HEK293 (cell line): ENCODE measurements around the gene NTF4.
A peak's percentile ranks its signal among the peaks of the same experiment; 100 is the strongest.

ENCODE experiments used
- BCL11B ChIP-seq: fragments of 450-650 bp; formaldehyde crosslinking; IDR thresholded peaks from 2 replicates; pipeline ENCODE4 v1.5.1; 2016; ENCODE audit warnings: low read depth, missing biosample characterization, missing genetic modification characterization
- GLI4 ChIP-seq: fragments of 450-650 bp; formaldehyde crosslinking; IDR thresholded peaks from 2 replicates; pipeline ENCODE4 v1.5.1; 2016; ENCODE audit warnings: missing biosample characterization, missing genetic modification characterization
- KLF1 ChIP-seq: fragments of 450-650 bp; formaldehyde crosslinking; IDR thresholded peaks from 2 replicates; pipeline ENCODE4 v1.5.1; 2016; ENCODE audit warnings: missing biosample characterization, missing genetic modification characterization
- YY2 ChIP-seq: fragments of 450-650 bp; formaldehyde crosslinking; IDR thresholded peaks from 2 replicates; pipeline ENCODE4 v1.5.1; 2016; ENCODE audit warnings: missing biosample characterization, missing genetic modification characterization
- ZBTB7A ChIP-seq: fragments of 450-650 bp; formaldehyde crosslinking; IDR thresholded peaks from 2 replicates; pipeline ENCODE4 v1.5.1; 2016; ENCODE audit warnings: low read depth, missing biosample characterization, missing genetic modification characterization
- ZNF121 ChIP-seq: fragments of 450-650 bp; formaldehyde crosslinking; IDR thresholded peaks from 2 replicates; pipeline ENCODE4 v1.5.1; 2016; ENCODE audit warnings: missing biosample characterization, missing genetic modification characterization
- ZNF394 ChIP-seq: fragments of 450-650 bp; formaldehyde crosslinking; IDR thresholded peaks from 2 replicates; pipeline ENCODE4 v1.5.1; 2016; ENCODE audit warnings: missing biosample characterization, missing genetic modification characterization, mild to moderate bottlenecking, moderate library complexity, borderline replicate concordance
- TF ChIP-seq, protein P1 (sequence below): fragments of 450-650 bp; formaldehyde crosslinking; IDR thresholded peaks from 2 replicates; pipeline ENCODE4 v1.5.1; 2016; ENCODE audit warnings: missing biosample characterization, missing genetic modification characterization
- TF ChIP-seq, protein P2 (sequence below): fragments of 450-650 bp; formaldehyde crosslinking; IDR thresholded peaks from 2 replicates; pipeline ENCODE4 v1.5.1; 2017; ENCODE audit warnings: missing biosample characterization, missing genetic modification characterization
- TF ChIP-seq, protein P3 (sequence below): fragments of 450-650 bp; formaldehyde crosslinking; IDR thresholded peaks from 2 replicates; pipeline ENCODE4 v1.5.1; 2016; ENCODE audit warnings: missing biosample characterization, missing genetic modification characterization

DNA sequence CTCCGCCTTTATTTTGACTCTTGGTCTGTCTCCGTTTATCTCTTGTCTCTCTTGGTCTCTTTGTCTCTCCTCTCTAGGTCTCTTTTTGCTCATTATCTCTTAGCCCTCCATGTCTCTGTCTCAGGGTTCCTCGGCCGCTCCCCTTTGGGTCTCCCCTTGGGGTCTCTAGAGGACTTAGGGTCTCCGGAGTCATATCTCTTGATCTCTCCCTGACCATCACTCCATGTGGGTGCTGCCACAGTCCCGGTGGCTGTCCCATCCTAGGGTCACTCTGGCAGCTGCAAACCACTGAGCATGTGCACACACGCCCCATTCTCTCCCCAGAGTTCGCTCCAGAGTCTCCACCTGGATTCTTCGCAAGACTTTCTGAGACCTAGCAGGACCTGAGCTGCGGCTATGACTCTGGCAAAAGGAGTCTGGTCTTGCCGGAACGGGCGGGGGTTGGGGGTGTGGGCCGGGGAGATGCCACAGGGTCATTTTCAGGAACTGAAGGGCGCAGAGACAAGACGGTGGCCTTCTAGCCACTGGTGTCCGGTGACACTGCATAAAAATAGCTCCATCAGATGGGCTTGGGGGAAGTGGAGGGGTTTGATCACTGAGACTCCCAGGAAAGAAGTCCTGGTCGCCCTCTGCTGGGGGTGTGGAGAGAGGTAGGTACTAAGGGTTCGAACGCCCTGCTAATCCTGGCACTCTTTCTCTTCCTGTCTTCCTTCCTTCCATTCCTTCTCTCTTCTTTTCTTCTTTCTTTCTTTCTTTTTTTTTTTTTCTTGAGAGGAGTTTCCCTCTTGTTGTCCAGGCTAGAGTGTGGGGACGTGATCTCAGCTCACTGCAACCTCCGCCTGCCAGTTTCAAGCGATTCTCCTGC lies 9.1 kb upstream of the NTF4 start:
- TF ChIP-seq, protein P1, sequence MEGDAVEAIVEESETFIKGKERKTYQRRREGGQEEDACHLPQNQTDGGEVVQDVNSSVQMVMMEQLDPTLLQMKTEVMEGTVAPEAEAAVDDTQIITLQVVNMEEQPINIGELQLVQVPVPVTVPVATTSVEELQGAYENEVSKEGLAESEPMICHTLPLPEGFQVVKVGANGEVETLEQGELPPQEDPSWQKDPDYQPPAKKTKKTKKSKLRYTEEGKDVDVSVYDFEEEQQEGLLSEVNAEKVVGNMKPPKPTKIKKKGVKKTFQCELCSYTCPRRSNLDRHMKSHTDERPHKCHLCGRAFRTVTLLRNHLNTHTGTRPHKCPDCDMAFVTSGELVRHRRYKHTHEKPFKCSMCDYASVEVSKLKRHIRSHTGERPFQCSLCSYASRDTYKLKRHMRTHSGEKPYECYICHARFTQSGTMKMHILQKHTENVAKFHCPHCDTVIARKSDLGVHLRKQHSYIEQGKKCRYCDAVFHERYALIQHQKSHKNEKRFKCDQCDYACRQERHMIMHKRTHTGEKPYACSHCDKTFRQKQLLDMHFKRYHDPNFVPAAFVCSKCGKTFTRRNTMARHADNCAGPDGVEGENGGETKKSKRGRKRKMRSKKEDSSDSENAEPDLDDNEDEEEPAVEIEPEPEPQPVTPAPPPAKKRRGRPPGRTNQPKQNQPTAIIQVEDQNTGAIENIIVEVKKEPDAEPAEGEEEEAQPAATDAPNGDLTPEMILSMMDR (tag by site-specific recombination) = peak; percentile 66
- TF ChIP-seq GLI4 (tag by site-specific recombination) (no peak), YY2 (tag by site-specific recombination) (no peak), BCL11B (tag by site-specific recombination) (no peak), ZBTB7A (tag by site-specific recombination) (no peak), ZNF121 (tag by site-specific recombination) (no peak), KLF1 (no peak; the same call in 1 of the 2 replicates), ZNF394 (tag by site-specific recombination) (no peak)
- TF ChIP-seq, protein P2, sequence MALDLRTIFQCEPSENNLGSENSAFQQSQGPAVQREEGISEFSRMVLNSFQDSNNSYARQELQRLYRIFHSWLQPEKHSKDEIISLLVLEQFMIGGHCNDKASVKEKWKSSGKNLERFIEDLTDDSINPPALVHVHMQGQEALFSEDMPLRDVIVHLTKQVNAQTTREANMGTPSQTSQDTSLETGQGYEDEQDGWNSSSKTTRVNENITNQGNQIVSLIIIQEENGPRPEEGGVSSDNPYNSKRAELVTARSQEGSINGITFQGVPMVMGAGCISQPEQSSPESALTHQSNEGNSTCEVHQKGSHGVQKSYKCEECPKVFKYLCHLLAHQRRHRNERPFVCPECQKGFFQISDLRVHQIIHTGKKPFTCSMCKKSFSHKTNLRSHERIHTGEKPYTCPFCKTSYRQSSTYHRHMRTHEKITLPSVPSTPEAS (tag by site-specific recombination) = no peak
- TF ChIP-seq, protein P3, sequence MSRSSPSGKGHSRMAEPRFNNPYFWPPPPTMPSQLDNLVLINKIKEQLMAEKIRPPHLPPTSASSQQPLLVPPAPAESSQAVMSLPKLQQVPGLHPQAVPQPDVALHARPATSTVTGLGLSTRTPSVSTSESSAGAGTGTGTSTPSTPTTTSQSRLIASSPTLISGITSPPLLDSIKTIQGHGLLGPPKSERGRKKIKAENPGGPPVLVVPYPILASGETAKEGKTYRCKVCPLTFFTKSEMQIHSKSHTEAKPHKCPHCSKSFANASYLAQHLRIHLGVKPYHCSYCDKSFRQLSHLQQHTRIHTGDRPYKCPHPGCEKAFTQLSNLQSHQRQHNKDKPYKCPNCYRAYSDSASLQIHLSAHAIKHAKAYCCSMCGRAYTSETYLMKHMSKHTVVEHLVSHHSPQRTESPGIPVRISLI = no peak
